Caco-2 (cell line): ENCODE measurements around the gene PARP6. TPM values are rescaled to one million over a fixed set of nuclear protein-coding genes. Genes with fewer than 3 reads are reported as not detected.

Experiments
- Bru-seq: library from RNA; stranded (reverse); fragments of 400-500 nt; gene quantifications from one replicate; lab custom pipeline; 2021; lab: Mats Ljungman, UMichigan
- BruChase-seq, 2 experiments: library from RNA; stranded (reverse); fragments of 400-500 nt; gene quantifications; one replicate each; lab custom pipeline; 2021; lab: Mats Ljungman, UMichigan
- BruUV-seq: library from RNA; stranded (reverse); fragments of 400-500 nt; replicated peaks from 2 replicates; lab custom pipeline; 2021; lab: Mats Ljungman, UMichigan
- CTCF ChIA-PET: fragments of 300-600 bp; sonication (Branson Sonifier 250); formaldehyde crosslinking; loops from one replicate; lab custom pipeline; 2022; ENCODE audit warnings: antibody characterized with exemption; lab: Charles Lee
- POLR2A ChIA-PET: fragments of 300-600 bp; sonication (Branson Sonifier 250); formaldehyde crosslinking; loops from one replicate; lab custom pipeline; 2022; ENCODE audit warnings: antibody characterized with exemption; lab: Charles Lee
- DNase-seq, 2 experiments: peaks; one replicate each; pipeline versions ENCODE4 v3.0.0 to v3.0.0-alpha.2; 2020 to 2022
- H3K27me3 ChIP-seq: replicated peaks from 2 replicates; pipeline ENCODE4 v1.6.0; 2011; ENCODE audit warnings: low read length; ENCODE audit not compliant: control insufficient read depth, insufficient read depth
- H3K36me3 ChIP-seq: 2 replicates; pipeline ENCODE4 v1.5.1; 2011; ENCODE audit warnings: low read length; ENCODE audit not compliant: control insufficient read depth, insufficient read depth
- H3K4me1 ChIP-seq: fragments of 250-450 bp; sonication (Bioruptor Pico); 2 replicates; pipeline ENCODE4 v1.5.1; 2020; ENCODE audit warnings: mild to moderate bottlenecking
- H3K4me3 ChIP-seq: 2 replicates; pipeline ENCODE4 v1.5.1; 2011; ENCODE audit warnings: low read depth, mild to moderate bottlenecking, control low read depth, low read length
- H3K9me3 ChIP-seq: fragments of 250-450 bp; sonication (Bioruptor Pico); 2 replicates; pipeline ENCODE4 v1.5.1; 2020; ENCODE audit warnings: mild to moderate bottlenecking, moderate library complexity
- H3K27ac Mint-ChIP-seq: one replicate; pipeline ENCODE4 v1.8.0; 2022; ENCODE audit warnings: mixed read lengths; ENCODE audit not compliant: unreplicated experiment
- H3K27me3 Mint-ChIP-seq: one replicate; pipeline ENCODE4 v1.8.0; 2022; ENCODE audit warnings: mixed read lengths; ENCODE audit not compliant: insufficient read depth, unreplicated experiment
- H3K36me3 Mint-ChIP-seq: one replicate; pipeline ENCODE4 v1.8.0; 2022; ENCODE audit warnings: mild to moderate bottlenecking, mixed read lengths; ENCODE audit not compliant: insufficient read depth, unreplicated experiment
- H3K4me1 Mint-ChIP-seq: one replicate; pipeline ENCODE4 v1.8.0; 2022; ENCODE audit warnings: low read depth, mixed read lengths; ENCODE audit not compliant: unreplicated experiment
- H3K4me3 Mint-ChIP-seq: one replicate; pipeline ENCODE4 v1.8.0; 2022; ENCODE audit warnings: mild to moderate bottlenecking, moderate library complexity, mixed read lengths; ENCODE audit not compliant: unreplicated experiment
- H3K9me3 Mint-ChIP-seq: one replicate; pipeline ENCODE4 v1.8.0; 2022; ENCODE audit warnings: mixed read lengths; ENCODE audit not compliant: unreplicated experiment
- CTCF ChIP-seq, 2 experiments: fragments of 200-600 bp in 1 of 2; IDR thresholded peaks; 1 replicate in 1 of 2; 2 replicates in 1 of 2; pipeline versions ENCODE4 v1.5.1 to v1.8.0; 2011 to 2022; ENCODE audit warnings: antibody characterized with exemption in 1 of 2, control low read depth in 1 of 2, inconsistent platforms in 1 of 2, low read depth in 1 of 2, low read length in 1 of 2, mild to moderate bottlenecking in 1 of 2, moderate library complexity in 1 of 2; ENCODE audit not compliant: insufficient read depth in 1 of 2, severe bottlenecking in 1 of 2, unreplicated experiment in 1 of 2
- intact Hi-C: fragments of 100-400 bp; cut with micrococcal nuclease; formaldehyde crosslinking; loops from one replicate; pipeline ENCODE4 v1.10.0; 2022; ENCODE audit not compliant: unreplicated experiment
- long read RNA-seq: library from polyadenylated mRNA; stranded (forward); transcript quantifications from one replicate; pipeline ENCODE4 v2.0.0, GENCODE V29; 2022
- total RNA-seq: library from RNA; stranded (reverse); gene quantifications from 2 replicates; pipeline ENCODE4 v1.2.3, GENCODE V29; 2022

PARP6 gene
- total RNA-seq (62.2 and 64.6 TPM in 2 replicates), Bru-seq, nascent RNA (percentile 80 among the genes with signal in this experiment), BruChase-seq, experiment 1, labeled RNA remaining after a 2-hour chase (percentile 78 among the genes with signal in this experiment), BruChase-seq, experiment 2, labeled RNA remaining after a 6-hour chase (percentile 78 among the genes with signal in this experiment)
- long read RNA-seq, partial matches to known transcripts: 6 of 43 reads
- long read RNA-seq, other reads (novel, unspliced or antisense): 34 of 43 reads

DNA sequence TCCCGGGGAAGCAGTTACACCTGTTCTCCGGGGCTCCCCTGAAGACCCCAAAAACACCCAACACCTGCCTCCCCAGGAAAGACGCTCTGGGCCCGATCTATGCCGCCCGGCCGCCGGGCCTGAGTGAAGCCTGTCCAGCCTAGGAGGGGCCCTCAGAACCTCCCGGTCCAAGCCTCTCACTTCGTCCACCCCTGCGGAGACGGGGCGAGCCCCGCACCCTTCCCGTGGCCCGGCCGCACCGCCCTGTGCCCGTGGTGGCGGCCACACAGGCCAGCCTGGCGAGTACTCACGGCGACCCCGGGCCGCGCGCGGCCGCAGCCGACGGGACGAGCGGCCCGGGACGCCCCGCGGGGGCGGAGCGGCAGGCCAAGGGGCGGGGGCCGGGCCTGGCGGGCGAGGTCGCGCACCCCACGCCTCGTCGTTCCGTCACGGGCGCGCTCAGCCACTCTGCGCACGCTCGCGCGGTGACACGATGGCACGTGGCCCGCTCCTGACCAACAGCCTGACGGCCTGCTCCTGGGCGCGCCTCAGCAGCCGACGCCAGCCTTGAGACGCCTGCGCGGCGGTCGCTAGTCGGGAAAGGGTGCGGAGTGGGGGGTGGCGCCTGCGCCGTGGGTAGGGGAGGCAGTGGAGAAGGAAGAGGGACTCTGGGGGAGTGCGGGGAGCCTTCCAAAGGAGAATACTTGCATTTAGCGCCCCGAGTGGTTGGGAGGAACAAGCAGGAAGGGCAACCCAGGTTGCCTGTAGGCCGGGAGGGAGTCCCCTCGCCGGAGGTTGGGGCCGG is at the start of gene PARP6:
Gene PARP6, minus strand, starts transcription at position 342 of the 784 bp plus-strand sequence. CDS start 5,077 bp downstream, outside the sequence.
- Mint-ChIP-seq H3K27ac (peak within 1 kb of the TSS; percentile 78), H3K36me3 (peaks cover 11% of the 10 kb centered on the region), H3K9me3 (no peaks in the 10 kb centered on the region), H3K4me3 (peak within 1 kb of the TSS; percentile 83), H3K27me3 (no peaks in the 10 kb centered on the region), H3K4me1 (peaks cover 8% of the 10 kb centered on the region)
- CTCF ChIA-PET: no interaction called here
- H3K9me3 ChIP-seq: no peaks in the 10 kb centered on the region
- H3K27me3 ChIP-seq: no peaks in the 10 kb centered on the region
- peaks cover 4% of the 10 kb centered on the region for H3K4me1 ChIP-seq
- peak; percentile 99 for DNase-seq
- POLR2A ChIA-PET: no interaction called here
- BruUV-seq: no TSS peak
- TF ChIP-seq CTCF (IDR thresholded peaks at IDR 0.05; ENCODE audit: insufficient read depth in 1 of 2, low read depth in 1 of 2, low read length in 1 of 2, severe bottlenecking in 1 of 2, unreplicated experiment in 1 of 2): peak; percentile 46 to 75
- H3K36me3 ChIP-seq: no peaks in the 10 kb centered on the region; the same call in 1 of the 2 replicates
- H3K4me3 ChIP-seq: peak within 1 kb of the TSS; percentile 96
- intact Hi-C loops: loop anchor here (1.0 kb wide), 1 partner anchor 41 kb away; the partner anchor contains the start of gene PKM

DNA sequence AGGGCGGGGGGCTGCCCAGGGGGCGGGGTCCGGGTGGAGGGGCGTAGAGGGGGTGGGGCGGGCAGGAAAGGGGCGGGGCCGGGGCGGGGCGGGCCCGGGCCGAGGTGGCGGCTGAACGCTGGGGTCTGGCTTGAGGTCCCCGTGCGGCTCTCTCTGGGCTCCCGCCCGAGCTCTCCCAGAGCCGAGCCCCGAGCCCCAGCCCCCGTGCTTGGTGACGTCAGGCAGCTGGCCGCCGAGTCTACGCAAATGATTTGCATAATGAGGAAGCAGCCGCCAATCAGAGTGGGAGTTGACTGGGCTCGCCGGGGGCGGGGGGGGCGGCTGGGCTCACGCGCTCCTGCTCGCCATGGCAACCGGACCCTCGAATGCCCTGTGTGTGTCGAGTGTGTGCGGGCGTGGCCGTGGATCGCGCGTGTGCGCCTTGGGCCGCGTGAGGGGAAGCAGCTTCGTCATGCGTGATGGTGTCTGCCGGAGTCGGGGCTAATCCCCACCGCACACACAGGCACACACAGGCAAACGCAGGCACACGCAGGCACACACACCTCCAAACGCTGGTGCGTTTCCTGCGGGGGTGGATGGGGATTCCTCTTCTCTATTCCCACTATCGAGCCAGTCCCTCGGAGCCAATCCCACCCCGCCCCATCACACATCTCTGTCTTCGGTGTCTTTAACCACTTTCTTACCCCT is 47.8 kb upstream of the PARP6 start, which contains the start of gene CELF6:
Gene CELF6, minus strand, starts transcription at position 173 of the 687 bp plus-strand sequence. CDS start 283 bp downstream, outside the sequence.
- intact Hi-C loops: loop anchor here (10.0 kb wide), 2 partner anchors 215 to 355 kb away; no protein-coding TSS in a partner anchor
- H3K4me3 ChIP-seq: peak within 1 kb of the TSS; percentile 76
- peak; percentile 90 to 92 for DNase-seq
- no peak for TF ChIP-seq CTCF (IDR thresholded peaks at IDR 0.05; ENCODE audit: insufficient read depth in 1 of 2, low read depth in 1 of 2, low read length in 1 of 2, severe bottlenecking in 1 of 2, unreplicated experiment in 1 of 2)
- H3K9me3 Mint-ChIP-seq: peaks cover 15% of the 10 kb centered on the region
- peaks cover 14% of the 10 kb centered on the region for H3K4me1 Mint-ChIP-seq
- H3K27me3 ChIP-seq: no peaks in the 10 kb centered on the region
- ChIA-PET CTCF (no interaction called here), POLR2A (no interaction called here)
- H3K4me1 ChIP-seq: peaks cover 4% of the 10 kb centered on the region; the same call in 1 of the 2 replicates
- BruUV-seq: no TSS peak
- peaks cover 7% of the 10 kb centered on the region for H3K36me3 Mint-ChIP-seq
- H3K9me3 ChIP-seq: no peaks in the 10 kb centered on the region
- H3K36me3 ChIP-seq: no peaks in the 10 kb centered on the region
- peak within 1 kb of the TSS; percentile 42 for H3K27ac Mint-ChIP-seq
- H3K27me3 Mint-ChIP-seq: peaks cover 20% of the 10 kb centered on the region
- peak within 1 kb of the TSS; percentile 80 for H3K4me3 Mint-ChIP-seq
